ENCODE results near the gene APBB1IP. TPM values are rescaled to one million over a fixed set of nuclear protein-coding genes. Genes with fewer than 3 reads are reported as not detected.
"Not testable (repeated sequence)": the region's sequence is repeated elsewhere in the genome, so short reads cannot be mapped to it uniquely, and the experiment has no call there.

The APBB1IP gene
- total RNA-seq, 1 donor from 2014 or later: under 0.01 TPM

DNA sequence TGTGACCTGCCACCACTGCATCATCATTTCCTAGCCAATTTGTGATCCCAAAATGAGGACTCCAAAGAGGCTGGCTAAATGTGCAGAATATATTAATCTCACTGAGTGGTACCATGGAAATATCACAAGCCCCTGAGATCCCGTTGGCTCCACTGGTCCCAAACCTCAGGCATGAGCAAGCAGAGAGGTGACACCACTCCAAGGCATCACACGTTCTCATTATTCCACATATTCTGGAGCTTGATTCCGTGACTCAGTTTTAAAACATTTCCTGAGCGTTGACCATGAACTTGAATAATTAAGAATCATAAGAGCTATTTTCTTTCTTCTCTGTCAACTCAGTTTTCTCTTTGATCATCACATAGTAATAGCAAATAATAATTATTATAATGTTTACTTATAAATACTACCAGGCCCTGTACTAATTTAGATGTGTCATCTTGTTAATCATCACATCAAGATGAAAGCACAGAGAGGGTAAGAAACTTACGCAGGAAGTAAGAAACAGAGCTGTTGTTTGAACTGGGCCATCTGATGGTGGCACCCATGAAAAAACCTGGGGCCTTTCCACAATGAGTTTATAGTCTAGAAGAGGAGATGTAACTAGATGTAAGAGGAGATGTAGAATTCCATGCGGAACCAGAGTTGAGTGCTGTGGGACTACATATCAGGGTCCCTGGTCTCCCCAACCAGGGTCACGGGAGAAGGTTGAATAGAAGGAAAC is 3.5 kb downstream of the APBB1IP start:
- DNase-seq (ENCODE audit: low read depth in 2 of 2): no peak

DNA sequence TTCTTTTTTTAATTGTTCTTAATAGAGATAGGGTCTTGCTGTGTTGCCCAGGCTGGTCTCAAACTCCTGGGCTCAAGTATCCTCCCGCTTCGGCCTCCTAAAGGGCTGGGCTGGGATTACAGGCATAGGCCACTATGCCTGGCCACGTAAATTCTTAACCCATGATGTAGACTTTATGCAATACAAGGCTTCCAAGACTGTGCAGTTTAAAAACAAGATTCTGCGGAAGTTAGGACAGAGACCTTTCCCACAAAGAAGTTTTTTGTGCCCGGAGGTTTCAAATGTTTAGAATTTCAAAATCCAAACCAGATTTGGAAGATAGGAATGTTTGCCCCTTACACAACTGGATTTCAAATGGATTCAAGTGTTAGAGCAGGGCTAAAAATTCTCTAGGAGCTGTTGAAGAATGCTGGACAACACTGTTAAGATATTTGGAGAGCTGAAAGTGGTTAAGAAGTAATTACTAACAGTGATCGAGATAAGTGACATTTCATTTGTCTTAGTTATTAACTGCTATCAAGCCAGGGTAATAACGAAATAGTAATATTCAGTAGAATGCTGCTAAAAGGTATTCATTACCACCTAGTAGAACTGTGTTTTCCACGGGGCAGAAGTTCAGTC is 7.4 kb downstream of the APBB1IP start:
- no peak for DNase-seq (ENCODE audit: low read depth in 2 of 2)

DNA sequence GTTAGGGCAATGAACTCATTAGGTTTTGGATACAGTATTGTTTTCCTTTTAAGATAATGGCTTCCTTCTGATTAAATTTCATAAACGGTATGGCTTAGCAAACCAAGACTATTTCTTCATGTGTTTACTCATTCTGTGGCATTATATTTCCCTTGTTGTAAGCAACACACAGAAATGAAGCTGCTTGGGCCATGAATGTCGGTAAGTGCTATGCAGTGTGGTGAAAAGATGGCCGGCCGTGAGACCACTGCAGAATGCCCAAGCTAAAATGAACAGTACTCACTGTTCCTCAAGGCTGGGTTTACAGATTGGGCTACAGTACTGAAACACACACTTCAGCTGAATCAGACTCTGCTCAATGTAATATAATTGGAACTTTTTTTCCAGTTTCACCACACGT is 8.1 kb downstream of the APBB1IP start:
- no peak for DNase-seq (ENCODE audit: low read depth in 2 of 2)

DNA sequence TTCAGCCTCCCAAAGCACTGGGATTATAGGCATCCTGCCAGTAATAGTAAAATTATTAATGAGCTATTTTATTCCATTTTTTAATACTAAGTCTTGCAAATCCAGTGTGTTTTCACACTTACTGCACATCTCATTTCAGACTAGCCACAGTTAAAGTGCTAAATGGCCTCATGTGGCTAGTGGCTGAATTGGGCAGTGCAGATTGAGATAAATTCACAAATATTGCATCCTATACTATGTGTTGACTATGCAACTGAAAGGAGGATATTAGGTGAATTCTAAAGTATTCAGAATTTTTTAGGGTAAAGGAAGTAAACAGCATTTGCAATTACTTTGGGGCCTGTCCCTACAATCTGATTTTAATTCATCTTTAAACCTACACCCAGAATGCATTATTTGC is 10.2 kb downstream of the APBB1IP start:
- no peak for DNase-seq (ENCODE audit: low read depth in 2 of 2)

DNA sequence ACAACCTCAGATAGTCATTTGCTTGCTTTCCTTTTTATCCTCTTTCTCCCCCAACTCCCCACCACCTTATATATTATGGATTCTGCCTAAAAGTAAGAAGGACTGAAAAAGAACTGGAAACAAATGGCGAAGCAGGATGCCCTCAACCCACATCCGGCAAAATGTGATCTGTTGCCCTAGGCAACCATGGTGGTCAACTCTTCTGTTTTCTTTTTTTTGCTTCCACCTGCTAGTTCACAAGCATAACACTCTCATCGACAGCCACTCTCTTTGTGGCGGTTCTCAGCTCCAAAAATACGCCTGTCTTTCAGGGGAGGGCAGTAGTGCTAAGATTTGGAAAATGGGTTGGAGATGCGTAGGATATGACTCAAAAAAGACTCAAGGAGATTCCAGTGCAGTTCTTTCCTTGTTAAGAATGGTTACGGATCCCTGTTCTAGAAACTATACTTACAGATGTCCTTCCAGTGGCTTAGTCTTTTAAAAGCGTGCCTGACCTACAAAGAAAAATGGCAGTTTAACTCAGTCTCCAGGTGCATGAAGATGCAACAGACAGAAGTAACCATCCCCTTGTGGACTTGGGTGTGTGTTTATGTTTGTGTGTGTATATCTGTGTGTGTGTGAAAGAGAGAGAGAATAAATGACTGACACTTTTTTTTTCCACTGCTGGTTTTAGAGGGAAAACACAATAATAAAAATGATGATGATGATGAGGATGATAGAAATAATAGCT is 10.7 kb downstream of the APBB1IP start:
- DNase-seq (ENCODE audit: low read depth in 2 of 2): no peak

DNA sequence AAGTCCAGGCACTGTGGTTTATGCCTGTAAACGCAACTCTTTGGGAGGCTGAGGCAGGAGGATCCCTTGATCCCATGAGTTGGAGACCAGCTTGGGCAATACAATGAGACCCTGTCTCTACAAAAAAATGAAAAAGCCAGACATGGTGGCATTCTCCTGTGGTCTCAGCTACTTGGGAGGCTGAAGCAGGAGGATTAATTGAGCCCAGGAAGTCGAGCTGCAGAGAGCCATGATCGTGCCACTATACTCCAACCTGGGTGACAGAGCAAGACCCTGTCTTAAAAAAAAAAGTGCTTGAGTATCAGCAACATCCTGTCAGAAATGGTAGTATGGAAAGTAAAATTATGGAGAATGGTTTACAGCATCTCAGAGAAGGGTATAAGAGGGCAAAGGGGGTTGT is 11.6 kb downstream of the APBB1IP start:
- DNase-seq (ENCODE audit: low read depth in 2 of 2): no peak

DNA sequence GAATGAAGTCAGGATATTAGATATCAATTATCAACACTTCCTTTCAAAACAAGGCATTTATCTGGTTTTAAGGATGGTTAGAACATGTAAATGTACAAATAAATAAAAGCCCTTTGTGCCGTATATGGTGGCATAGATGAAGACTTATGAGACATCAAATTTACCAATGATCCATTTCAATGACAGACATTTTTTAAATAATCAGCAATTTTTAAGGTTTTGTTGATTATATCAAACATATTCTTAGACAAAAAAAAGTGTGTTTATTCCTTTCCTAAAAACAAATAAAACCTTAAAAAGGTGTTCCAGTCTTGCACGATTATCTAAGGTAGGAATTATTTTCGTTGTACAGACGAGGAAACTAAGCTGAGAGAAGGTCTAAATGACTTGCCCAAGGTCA is 13.8 kb downstream of the APBB1IP start:
- no peak for DNase-seq (ENCODE audit: low read depth in 2 of 2)

DNA sequence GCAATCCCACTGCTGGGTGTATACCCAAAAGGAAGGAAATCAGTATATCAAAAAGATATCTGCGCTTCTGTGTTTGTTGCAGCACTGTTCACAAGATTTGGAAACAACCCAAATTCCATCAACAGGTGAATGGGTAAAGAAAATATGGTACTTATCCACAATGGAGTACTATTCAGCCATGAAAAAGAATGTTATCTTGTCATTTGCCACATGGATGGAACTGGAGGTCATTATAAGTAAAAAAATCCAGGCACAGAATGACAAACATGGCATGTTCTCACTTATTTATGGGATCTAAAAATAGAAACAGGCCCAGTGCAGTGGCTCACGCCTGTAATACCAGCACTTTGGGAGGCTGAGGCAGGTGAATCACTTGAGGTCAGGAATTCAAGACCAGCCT is 15.7 kb downstream of the APBB1IP start:
- DNase-seq (ENCODE audit: low read depth in 2 of 2): no peak

DNA sequence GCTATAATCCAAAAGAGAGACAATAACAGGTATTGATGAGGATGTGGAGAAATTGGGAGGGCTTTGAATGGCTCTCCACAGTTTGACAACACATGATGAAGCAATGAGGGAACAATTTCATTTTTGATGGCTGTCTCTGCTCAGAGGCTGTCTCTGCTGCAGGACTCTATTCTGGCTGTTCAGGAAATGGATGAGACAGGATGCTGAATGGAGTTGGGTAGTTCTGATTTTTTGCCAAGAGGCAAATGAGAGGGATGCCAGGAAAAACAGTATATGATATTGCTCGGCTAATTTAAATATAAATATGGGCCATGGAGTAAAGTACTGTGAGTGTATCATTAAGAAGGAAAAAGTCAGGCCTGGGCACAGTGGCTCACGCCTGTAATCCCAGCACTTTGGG is 16.8 kb downstream of the APBB1IP start:
- no peak for DNase-seq (ENCODE audit: low read depth in 2 of 2)

DNA sequence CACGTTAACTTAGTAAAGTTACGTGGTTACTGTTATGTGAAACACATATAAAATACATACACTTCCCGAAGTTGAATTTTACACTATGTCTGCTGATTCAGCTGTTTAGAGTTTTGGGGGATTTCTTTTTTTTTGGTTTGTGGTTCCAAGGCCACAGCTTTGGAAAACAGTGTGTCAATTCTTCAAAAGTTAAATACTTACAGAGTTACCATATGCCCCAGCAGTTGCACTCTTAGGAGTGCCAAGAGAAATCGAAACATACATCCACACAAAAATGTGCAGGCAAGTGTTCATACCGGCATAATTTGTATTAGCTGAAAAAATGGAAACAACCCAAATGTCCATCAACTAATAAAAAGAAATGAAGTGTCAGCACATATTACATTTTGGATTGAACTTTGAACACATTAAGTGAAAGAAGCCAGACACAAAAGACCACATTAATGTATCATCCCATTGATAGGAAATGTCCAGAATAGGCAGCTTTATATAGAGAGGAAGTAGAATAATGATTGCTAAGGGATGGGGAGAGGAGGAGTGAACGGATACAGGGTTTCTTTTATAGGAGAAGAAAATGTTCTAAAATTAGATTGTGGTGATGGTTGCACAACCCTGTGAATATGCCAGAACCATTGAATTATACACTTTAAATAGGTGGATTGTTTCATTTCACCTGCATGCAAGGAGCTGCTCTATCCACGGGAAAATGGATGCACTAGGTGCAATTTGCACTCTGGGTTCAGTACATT is 17.6 kb downstream of the APBB1IP start:
- DNase-seq (ENCODE audit: low read depth in 2 of 2): no peak

DNA sequence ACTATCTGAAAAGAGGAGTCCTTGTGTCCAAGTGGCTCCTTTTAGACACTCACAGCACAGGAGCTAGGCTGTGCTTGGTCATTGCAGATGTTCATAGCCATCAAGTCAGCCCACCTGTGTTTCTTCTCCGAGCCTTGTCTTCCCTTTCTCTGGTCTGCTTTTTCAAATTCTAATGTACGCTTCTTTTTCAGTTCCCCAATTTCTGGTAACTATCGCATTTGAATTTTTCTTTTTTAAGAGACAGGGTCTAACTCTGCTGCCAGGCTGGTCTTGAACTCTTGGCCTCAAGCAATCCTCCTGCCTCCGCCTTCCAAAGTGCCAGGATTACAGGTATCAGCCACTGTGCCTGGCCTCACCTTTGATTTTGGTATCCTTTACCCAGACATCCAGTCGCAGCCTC is 18.9 kb downstream of the APBB1IP start:
- no peak for DNase-seq (ENCODE audit: low read depth in 2 of 2)

DNA sequence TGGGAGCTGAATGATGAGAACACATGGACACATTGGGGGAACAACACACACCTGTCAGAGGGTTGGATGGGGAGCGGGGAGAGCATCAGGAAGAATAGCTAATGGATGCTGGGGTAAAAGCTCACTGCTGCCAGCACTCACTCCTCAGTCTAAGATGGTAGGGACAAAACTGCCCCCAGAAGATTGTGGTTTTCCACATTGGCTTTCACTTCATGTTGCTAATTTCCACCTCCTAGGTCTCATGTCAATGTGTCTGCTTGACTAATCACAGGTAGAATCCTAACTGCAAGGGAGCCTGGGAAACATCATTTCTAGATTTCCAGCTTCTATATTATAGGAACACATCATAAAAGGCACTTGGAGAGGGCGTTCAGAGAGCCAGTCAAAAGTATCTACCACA is 22.6 kb downstream of the APBB1IP start:
- no peak for DNase-seq (ENCODE audit: low read depth in 2 of 2)

DNA sequence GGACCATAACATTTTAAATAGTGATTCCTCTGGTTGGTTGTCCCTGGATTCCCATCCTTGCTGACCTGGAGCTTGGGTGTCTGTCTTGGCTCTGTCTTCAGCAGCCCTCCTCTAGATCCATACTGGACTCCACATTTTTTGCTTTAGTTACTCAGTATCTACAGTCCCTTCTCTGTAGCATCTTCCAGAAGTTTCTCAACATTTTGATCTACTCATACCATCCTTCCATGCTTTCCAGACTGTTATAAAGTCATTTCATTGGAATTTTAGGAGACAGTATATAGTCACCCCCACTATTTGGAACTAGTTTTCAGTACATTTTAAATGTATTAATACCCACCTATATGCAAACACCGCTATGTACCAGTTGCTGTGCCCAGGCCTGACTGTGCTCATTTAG is 25.8 kb downstream of the APBB1IP start:
- DNase-seq (ENCODE audit: low read depth in 2 of 2): no peak

DNA sequence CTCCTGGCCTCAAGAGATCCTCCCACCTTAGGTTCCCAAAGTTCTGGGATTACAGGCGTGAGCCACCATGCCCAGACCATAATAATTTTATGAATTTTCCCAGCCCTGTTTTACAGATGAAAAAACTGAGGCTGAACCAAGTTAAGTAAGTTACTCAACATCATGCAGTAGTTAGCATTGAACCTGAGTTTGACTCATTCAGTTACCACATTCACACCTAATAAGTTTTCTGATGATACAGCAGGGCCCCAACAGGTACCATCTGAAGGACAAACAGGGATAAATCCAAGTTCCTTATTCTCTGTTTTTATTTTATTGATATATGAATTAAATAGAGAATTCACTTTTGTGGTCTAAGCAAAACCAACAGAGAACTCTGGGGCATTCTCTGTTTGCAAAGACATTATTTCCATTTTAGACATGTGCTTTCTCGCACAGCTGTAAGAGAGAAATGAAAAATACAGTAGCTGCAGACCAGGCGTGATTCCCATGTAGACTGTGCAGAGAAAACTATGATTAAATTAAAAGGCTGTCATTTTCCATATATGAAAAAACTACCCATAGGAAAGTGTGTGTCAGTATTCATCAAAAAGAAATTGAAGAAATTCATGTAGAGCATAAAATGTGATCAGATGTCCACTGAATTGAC is 26.6 kb downstream of the APBB1IP start:
- DNase-seq (ENCODE audit: low read depth in 2 of 2): no peak

DNA sequence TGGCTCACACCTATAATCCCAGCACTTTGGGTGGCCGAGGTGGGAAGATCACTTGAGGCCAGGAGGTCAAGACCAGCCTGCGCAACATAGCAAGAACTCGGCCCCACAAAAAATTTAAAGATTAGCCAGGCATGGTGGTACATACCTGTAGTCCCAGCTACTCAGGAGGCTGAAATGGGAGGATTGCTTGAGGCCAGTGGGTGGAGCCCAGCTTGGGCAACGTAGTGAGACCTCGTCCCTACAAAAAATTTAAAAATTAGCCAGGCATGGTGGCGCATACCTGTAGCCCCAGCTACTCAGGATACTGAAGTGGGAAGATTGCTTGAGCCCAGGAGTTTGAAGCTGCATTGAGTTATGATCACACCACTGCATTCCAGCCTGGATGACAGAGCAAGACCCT is 28.4 kb downstream of the APBB1IP start:
- DNase-seq (ENCODE audit: low read depth in 2 of 2): not testable (repeated sequence)

DNA sequence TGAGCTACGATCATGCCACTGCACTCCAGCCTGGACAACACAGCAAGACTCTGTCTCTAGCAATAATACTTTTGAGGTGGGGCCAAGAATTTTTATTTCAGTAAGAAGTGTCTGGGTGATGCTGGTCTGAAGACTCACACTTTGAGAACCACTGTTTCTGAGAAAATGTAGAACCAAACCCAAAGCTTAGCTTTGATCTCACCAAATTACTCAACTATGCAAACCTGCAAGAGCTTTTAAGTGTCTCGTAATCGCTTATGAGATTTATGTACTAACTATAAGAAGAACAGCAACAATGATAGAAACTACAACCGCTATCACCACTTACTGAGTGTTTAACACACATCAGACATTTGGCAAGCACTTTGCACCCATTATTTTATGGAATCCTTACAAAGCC is 29.5 kb downstream of the APBB1IP start:
- DNase-seq (ENCODE audit: low read depth in 2 of 2): no peak

DNA sequence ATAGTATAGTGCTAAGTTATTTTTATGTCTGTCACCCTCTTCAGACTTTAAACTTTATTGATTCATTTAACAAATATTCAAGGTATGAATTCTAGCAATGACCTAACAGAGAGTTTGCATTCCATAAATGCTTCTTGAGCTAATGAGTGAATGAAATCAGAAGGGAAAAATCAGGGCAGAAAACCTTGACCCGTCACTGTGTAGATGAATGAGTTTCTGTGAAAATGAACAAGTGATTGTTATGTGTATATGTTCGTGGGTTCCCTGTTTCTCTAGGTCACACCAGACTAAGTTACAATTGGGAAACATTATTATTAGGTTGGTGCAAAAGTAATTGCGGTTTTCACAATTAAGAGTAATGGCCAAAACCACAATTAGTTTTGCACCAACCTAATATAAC is 30.1 kb downstream of the APBB1IP start:
- no peak for DNase-seq (ENCODE audit: low read depth in 2 of 2)

DNA sequence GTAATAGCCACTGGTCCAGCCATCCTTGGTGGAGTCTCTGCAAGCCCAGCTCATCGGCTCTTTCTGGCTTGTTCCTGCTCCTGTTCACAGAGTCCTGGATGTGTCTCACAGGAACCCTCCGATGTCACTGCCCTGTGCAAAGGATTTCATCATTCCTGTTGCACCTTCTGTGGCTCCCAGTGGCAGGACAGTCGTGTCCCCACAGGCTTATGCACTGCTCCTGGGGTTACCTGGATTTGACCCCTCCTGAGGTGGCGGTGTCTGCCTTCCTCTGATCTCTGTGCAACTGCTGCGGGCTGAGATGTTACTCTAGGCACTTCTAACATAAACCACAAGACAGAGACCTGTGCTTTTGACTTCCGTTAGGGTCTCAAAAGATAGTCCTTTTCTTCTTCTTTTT is 30.6 kb downstream of the APBB1IP start:
- DNase-seq (ENCODE audit: low read depth in 2 of 2): no peak

DNA sequence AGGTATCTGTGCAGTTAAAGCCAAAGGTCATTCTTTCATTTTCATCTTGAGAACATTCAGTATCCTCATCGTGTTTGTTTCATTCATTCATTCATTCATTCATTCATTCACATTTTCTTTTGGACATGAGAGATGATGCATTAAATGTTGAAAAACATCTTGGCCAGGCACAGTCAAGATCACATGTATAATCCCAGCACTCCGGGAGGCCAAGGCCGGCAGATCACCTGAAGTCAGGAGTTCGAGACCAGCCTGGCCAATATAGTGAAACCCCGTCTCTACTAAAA is 34.3 kb downstream of the APBB1IP start:
- no peak for DNase-seq (ENCODE audit: low read depth in 2 of 2)

DNA sequence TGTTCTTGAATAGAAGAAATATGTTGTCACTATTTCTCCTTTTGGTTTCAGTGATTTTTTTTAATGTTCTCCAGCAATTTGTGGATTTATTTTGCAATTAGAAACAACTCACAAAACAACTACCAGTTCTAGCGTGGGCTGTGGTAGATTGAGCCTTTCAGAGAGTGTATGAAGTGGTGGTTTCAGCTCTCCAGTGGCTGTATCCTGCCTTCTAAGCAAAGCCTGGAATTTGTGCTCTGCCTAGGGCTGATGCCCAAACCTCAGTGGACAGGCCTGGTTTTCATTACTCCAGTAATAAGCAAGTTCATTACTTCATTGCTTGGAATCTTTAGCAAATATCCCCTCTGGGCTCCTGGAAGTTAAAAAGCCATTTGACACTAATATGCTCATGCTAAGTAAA is 35.9 kb downstream of the APBB1IP start:
- no peak for DNase-seq (ENCODE audit: low read depth in 2 of 2)

DNA sequence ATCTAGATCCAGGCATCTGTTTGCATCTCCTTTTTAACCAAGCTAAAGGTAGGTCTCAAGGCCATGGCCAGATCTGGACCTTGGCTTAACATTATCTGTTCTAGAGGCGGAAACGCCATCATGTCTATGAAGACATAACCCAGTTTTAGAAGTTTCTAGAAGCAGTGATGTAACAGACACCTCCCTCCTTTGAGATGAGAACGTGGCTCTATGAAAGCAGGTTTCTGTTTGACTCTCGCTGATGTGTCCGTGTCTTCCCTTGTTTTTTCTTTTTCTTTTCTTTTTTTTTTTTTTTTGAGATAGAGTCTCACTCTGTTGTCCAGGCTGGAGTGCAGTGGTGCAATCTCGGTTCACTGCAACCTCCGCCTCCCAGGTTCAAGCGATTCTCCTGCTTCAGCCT is 36.7 kb downstream of the APBB1IP start:
- not testable (repeated sequence) for DNase-seq (ENCODE audit: low read depth in 2 of 2)

DNA sequence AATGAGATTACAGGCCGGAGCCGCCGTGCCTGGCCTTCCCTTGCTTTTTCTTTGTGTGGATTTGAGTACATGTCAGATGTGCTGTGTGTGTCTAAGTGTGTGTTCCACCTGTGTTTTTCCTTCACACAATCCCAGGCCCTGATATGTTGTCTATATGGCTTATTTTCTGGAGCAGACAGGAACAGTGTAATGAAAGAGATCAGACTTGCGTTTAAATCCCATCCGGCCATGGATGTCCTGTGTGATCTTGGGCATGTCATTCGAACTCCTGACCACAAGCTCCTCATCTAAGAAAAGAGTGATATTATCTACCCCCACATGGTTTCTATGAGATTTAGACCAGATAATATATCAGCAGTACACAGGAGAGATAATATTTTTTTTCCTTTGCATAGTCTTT is 37.2 kb downstream of the APBB1IP start:
- no peak for DNase-seq (ENCODE audit: low read depth in 2 of 2)
